ENCODE results near the gene GSX1.

DNA sequence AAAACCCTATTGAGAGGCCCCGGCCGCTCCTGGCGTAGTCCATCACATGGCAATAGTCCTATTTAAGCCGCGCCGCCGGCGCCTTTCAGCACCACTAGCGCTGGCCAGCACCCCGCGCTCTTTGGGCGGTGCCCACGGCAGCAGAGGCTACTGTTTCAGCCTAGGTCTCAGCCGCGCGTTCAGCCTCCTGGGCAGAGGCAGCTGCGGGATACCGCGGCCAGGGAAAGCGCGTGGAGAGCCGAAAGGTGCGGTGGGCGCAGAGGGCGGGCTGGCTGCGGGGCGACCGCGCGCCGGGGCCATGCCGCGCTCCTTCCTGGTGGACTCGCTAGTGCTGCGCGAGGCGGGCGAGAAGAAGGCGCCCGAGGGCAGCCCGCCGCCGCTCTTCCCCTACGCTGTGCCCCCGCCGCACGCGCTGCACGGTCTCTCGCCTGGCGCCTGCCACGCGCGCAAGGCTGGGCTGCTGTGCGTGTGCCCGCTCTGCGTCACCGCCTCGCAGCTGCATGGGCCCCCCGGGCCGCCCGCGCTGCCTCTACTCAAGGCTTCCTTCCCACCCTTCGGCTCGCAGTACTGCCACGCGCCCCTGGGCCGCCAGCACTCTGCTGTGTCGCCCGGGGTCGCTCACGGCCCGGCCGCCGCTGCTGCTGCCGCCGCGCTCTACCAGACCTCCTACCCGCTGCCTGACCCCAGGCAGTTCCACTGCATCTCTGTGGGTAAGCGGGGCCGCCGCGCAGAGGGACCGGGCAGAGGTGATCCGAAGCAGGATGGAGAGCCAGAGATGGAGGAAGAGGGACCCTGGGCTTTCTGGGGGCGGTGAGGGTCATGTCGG lies at the start of gene GSX1:
- TF ChIP-seq, protein P1, sequence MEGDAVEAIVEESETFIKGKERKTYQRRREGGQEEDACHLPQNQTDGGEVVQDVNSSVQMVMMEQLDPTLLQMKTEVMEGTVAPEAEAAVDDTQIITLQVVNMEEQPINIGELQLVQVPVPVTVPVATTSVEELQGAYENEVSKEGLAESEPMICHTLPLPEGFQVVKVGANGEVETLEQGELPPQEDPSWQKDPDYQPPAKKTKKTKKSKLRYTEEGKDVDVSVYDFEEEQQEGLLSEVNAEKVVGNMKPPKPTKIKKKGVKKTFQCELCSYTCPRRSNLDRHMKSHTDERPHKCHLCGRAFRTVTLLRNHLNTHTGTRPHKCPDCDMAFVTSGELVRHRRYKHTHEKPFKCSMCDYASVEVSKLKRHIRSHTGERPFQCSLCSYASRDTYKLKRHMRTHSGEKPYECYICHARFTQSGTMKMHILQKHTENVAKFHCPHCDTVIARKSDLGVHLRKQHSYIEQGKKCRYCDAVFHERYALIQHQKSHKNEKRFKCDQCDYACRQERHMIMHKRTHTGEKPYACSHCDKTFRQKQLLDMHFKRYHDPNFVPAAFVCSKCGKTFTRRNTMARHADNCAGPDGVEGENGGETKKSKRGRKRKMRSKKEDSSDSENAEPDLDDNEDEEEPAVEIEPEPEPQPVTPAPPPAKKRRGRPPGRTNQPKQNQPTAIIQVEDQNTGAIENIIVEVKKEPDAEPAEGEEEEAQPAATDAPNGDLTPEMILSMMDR (IDR thresholded peaks at IDR 0.05; ENCODE audit: extremely low read depth in 1 of 2, insufficient read depth in 1 of 2, low read depth in 1 of 2, low read length in 2 of 2) = no peak
- TF ChIP-seq POLR2AphosphoS5 (IDR thresholded peaks at IDR 0.05; ENCODE audit: insufficient read depth, low read depth, low read length) (no peak), EZH2 (IDR thresholded peaks at IDR 0.05; ENCODE audit: borderline replicate concordance, low read depth, low read length, severe bottlenecking) (peak; percentile 61), POLR2A (IDR thresholded peaks at IDR 0.05; ENCODE audit: low read depth, low read length) (no peak), MAX (IDR thresholded peaks at IDR 0.05; ENCODE audit: insufficient read depth, insufficient read length) (no peak), JUN (IDR thresholded peaks at IDR 0.05; ENCODE audit: borderline replicate concordance, insufficient read depth, insufficient read length, low read depth) (no peak), MYC (IDR thresholded peaks at IDR 0.05; ENCODE audit: low read depth, low read length) (no peak), FOS (IDR thresholded peaks at IDR 0.05; ENCODE audit: borderline replicate concordance, insufficient read depth, low read length) (no peak), GATA2 (IDR thresholded peaks at IDR 0.05; ENCODE audit: insufficient read depth, insufficient read length, low read depth, low read length) (no peak)

All from endothelial cell of umbilical vein (primary cell).